ENCODE measurements around the gene ZYG11B. TPM values are rescaled to one million over a fixed set of nuclear protein-coding genes. Genes with fewer than 3 reads are reported as not detected.

The ZYG11B gene
- 20.6 and 21.2 TPM in 2 replicates for total RNA-seq (2021)
- long read RNA-seq, full-length matches to known transcripts: 1 of 9 reads
- long read RNA-seq, partial matches to known transcripts: 2 of 9 reads
- long read RNA-seq, other reads (novel, unspliced or antisense): 6 of 9 reads

GRCh38 chr1:52726265-52727113 is at the start of gene ZYG11B:
ZYG11B (plus strand) TSS chr1:52726453; CDS start chr1:52726654, 201 bp downstream.
- no peak for TF ChIP-seq CTCF (conservative IDR thresholded peaks at IDR 0.05)
- WGBS (ENCODE audit: extremely low coverage, insufficient read length, low lambda C conversion rate): no CpG with 5 or more reads among the region's 59 CpGs
- no peaks in the 10 kb centered on the region for H4K20me1 ChIP-seq (ENCODE audit: control insufficient read depth, insufficient read depth, insufficient read length)

More at GRCh38 chr1:52726265-52727113, at the start of gene ZYG11B:
- Histone ChIP-seq H3T11ph (ENCODE audit: low read length) (no peak within 1 kb of the TSS), H2AFZ (ENCODE audit: low read length) (peak within 1 kb of the TSS; percentile 86), H3K4me1 (ENCODE audit: insufficient read depth, low read length) (no peaks in the 10 kb centered on the region), H4K8ac (replicated peaks; ENCODE audit: insufficient read length, low read depth, low read length) (no peak within 1 kb of the TSS), H3K56ac (ENCODE audit: insufficient read length, low read depth, low read length) (no peak within 1 kb of the TSS), H4K5ac (ENCODE audit: insufficient read length, low read depth, low read length) (no peak within 1 kb of the TSS), H2BK120ac (ENCODE audit: low read depth, low read length, poor library complexity, severe bottlenecking) (no peak within 1 kb of the TSS), H3K9me3 (ENCODE audit: control insufficient read depth, low read depth, low read length) (no peaks in the 10 kb centered on the region), H3K4me2 (ENCODE audit: insufficient read depth, insufficient read length, low read length) (peak within 1 kb of the TSS; percentile 93), H2AK5ac (ENCODE audit: insufficient read length, low read length) (no peak within 1 kb of the TSS), H3K9ac (ENCODE audit: extremely low read depth, insufficient read length, low read length) (peak within 1 kb of the TSS; percentile 74), H3K27me3 (ENCODE audit: insufficient read depth, low read length) (no peaks in the 10 kb centered on the region), H3K27ac (ENCODE audit: insufficient read length, low read depth, low read length) (no peak within 1 kb of the TSS), H3K14ac (ENCODE audit: insufficient read depth, low read length) (peak within 1 kb of the TSS; percentile 77; the same call in 1 of the 2 replicates), H2BK20ac (ENCODE audit: low read depth, low read length, poor library complexity, severe bottlenecking) (no peak within 1 kb of the TSS), H2BK12ac (ENCODE audit: insufficient read length, low read depth, low read length) (no peak within 1 kb of the TSS), H2BK15ac (ENCODE audit: low read depth, low read length) (no peak within 1 kb of the TSS), H3K18ac (ENCODE audit: insufficient read length, low read depth, low read length) (no peak within 1 kb of the TSS), H3K4ac (ENCODE audit: low read depth, low read length) (no peak within 1 kb of the TSS), H3K23ac (ENCODE audit: insufficient read length, low read depth, low read length) (no peak within 1 kb of the TSS), H4K91ac (ENCODE audit: insufficient read length, low read depth, low read length) (no peak within 1 kb of the TSS), H3K79me2 (ENCODE audit: insufficient read depth, low read length) (peaks cover 3% of the 10 kb centered on the region; the same call in 1 of the 2 replicates), H3K23me2 (ENCODE audit: insufficient read length, low read depth, low read length, poor library complexity, severe bottlenecking) (peaks cover 9% of the 10 kb centered on the region), H2BK5ac (ENCODE audit: insufficient read length, low read length) (no peak within 1 kb of the TSS), H3K79me1 (ENCODE audit: insufficient read depth, low read depth, low read length, poor library complexity, severe bottlenecking) (peaks cover 10% of the 10 kb centered on the region)
- peak; percentile 91 for DNase-seq
- H3K4me3 Mint-ChIP-seq: peak within 1 kb of the TSS; percentile 87 to 94
- peaks cover 9 to 29% of the 10 kb centered on the region in 2 experiments for H3K4me1 Mint-ChIP-seq
- no peaks in the 10 kb centered on the region for H3K27me3 Mint-ChIP-seq (ENCODE audit: low read depth)
- peak within 1 kb of the TSS; percentile 3 to 89 (median 65); a peak in 3 of 7 replicates for H3K27ac Mint-ChIP-seq
- H3K9me3 Mint-ChIP-seq: no peaks in the 10 kb centered on the region
- peaks cover 0 to 5% (median 0%) of the 10 kb centered on the region in 3 experiments; a peak in 2 of 7 replicates for H3K36me3 Mint-ChIP-seq (ENCODE audit: insufficient read depth in 1 of 3, low read depth in 3 of 3)

All from H9 (cell line).